Body of pancreas (tissue), 4 donors: Measurements from ENCODE around the gene AATF. TPM values are rescaled to one million over a fixed set of nuclear protein-coding genes. Genes with fewer than 3 reads are reported as not detected.

Source experiments
- ATAC-seq: fragments of 150-250 bp; one replicate; pipeline ENCODE4 v1.9.1; 2016
- DNase-seq, 4 donors: peaks; one replicate each; pipeline ENCODE4 v3.0.0-alpha.2; 2019
- H3K27ac ChIP-seq, 4 donors: fragments of 200-600 bp; sonication (generic); 1 replicate in 3 of 4; 2 replicates in 1 of 4; pipeline versions ENCODE4 v1.5.1 to v1.6.1; 2016 to 2019; ENCODE audit warnings: mild to moderate bottlenecking in 1 of 4, mixed read lengths in 1 of 4, moderate library complexity in 1 of 4
- H3K27me3 ChIP-seq, 2 donors: fragments of 200-600 bp; sonication (generic); one replicate each; pipeline ENCODE4 v1.6.0; 2016; ENCODE audit warnings: mild to moderate bottlenecking in 1 of 2
- H3K36me3 ChIP-seq, 2 donors: fragments of 200-600 bp; sonication (generic); replicated peaks in 1 of 2; 2 replicates each; pipeline ENCODE4 v1.5.1; 2016; ENCODE audit warnings: low read depth in 2 of 2; ENCODE audit not compliant: insufficient read depth in 1 of 2
- H3K4me1 ChIP-seq: fragments of 200-600 bp; sonication (generic); one replicate; pipeline ENCODE4 v1.6.0; 2016
- H3K4me3 ChIP-seq, 2 donors: fragments of 200-600 bp; sonication (generic); 1 replicate in 1 of 2; 2 replicates in 1 of 2; pipeline ENCODE4 v1.5.1; 2016 to 2019
- H3K9me3 ChIP-seq, 3 donors: fragments of 200-600 bp; sonication (generic); 1 replicate in 2 of 3; 2 replicates in 1 of 3; pipeline ENCODE4 v1.5.1; 2016
- CTCF ChIP-seq, 7 experiments: fragments of 450-650 bp in 4 of 7; fragments of 200-600 bp in 3 of 7; sonication (generic) in 3 of 7; IDR thresholded peaks; one replicate each; pipeline ENCODE4 v1.5.1; 2016 to 2019; ENCODE audit warnings: antibody characterized with exemption in 7 of 7
- POLR2A ChIP-seq, 3 donors: fragments of 450-650 bp; IDR thresholded peaks; one replicate each; pipeline ENCODE4 v1.6.1; 2016; ENCODE audit warnings: antibody characterized with exemption in 3 of 3, mild to moderate bottlenecking in 2 of 3
- WGBS, 2 donors: methylation state at CpG; one replicate each; pipeline ENCODE4 v1.1.5; 2017; 5-methylcytosine and 5-hydroxymethylcytosine counted together
- intact Hi-C: fragments of 100-400 bp; cut with DNase I; formaldehyde crosslinking; loops from one replicate; pipeline ENCODE4 v1.15.1; 2023
- total RNA-seq, 2 donors: library from RNA; depleted of rRNA; stranded (reverse); fragments of >200 nt; gene quantifications; one replicate each; pipeline ENCODE4 v1.1.0, GENCODE V29; 2016

AATF gene
- total RNA-seq, 2 donors from 2014 or later: 16.5 to 28.3 TPM

GRCh38 chr17:36919407-36919968, 29.3 kb upstream of the AATF start:
- no peaks in the 10 kb centered on the region for H3K36me3 ChIP-seq
- H3K4me3 ChIP-seq: no peak overlapping the region
- no peak overlapping the region for H3K27ac ChIP-seq
- no peaks in the 10 kb centered on the region for H3K27me3 ChIP-seq
- intact Hi-C loops: no loop called here
- no peak for ATAC-seq
- H3K9me3 ChIP-seq: no peaks in the 10 kb centered on the region
- H3K4me1 ChIP-seq: no peaks in the 10 kb centered on the region
- WGBS, 2 donors: 64 to 76% methylated on average over 7 of the region's 7 CpGs
- no peak for DNase-seq
- TF ChIP-seq CTCF (IDR thresholded peaks at IDR 0.05): no peak
- no peak for TF ChIP-seq POLR2A (IDR thresholded peaks at IDR 0.05)

GRCh38 chr17:36920032-36921005, 28.4 kb upstream of the AATF start:
- TF ChIP-seq POLR2A (IDR thresholded peaks at IDR 0.05) (no peak), CTCF (IDR thresholded peaks at IDR 0.05) (no peak)
- Histone ChIP-seq H3K4me1 (no peaks in the 10 kb centered on the region), H3K9me3 (no peaks in the 10 kb centered on the region), H3K36me3 (no peaks in the 10 kb centered on the region), H3K27me3 (no peaks in the 10 kb centered on the region), H3K4me3 (no peak overlapping the region), H3K27ac (no peak overlapping the region)
- no peak for DNase-seq
- no peak for ATAC-seq
- WGBS, 2 donors: 32 to 39% methylated on average over 16 to 18 of the region's 18 CpGs
- intact Hi-C loops: no loop called here

GRCh38 chr17:36921095-36921851, 27.5 kb upstream of the AATF start:
- ATAC-seq: no peak
- H3K27me3 ChIP-seq: no peaks in the 10 kb centered on the region
- no peaks in the 10 kb centered on the region for H3K4me1 ChIP-seq
- no peak for TF ChIP-seq POLR2A (IDR thresholded peaks at IDR 0.05)
- no peak for TF ChIP-seq CTCF (IDR thresholded peaks at IDR 0.05)
- WGBS, 2 donors: 78 to 80% methylated on average over 4 to 7 of the region's 7 CpGs
- intact Hi-C loops: no loop called here
- H3K27ac ChIP-seq: no peak overlapping the region
- no peak overlapping the region for H3K4me3 ChIP-seq
- DNase-seq: no peak
- H3K9me3 ChIP-seq: no peaks in the 10 kb centered on the region
- H3K36me3 ChIP-seq: no peaks in the 10 kb centered on the region

- H3K9me3 ChIP-seq: no peaks in the 10 kb centered on the region
- H3K4me1 ChIP-seq: no peaks in the 10 kb centered on the region
- H3K27ac ChIP-seq: no peak overlapping the region
- H3K4me3 ChIP-seq: no peak overlapping the region
- no peak for ATAC-seq
- intact Hi-C loops: no loop called here
- DNase-seq: no peak
- TF ChIP-seq POLR2A (IDR thresholded peaks at IDR 0.05) (no peak), CTCF (IDR thresholded peaks at IDR 0.05) (no peak)
- no peaks in the 10 kb centered on the region for H3K36me3 ChIP-seq
- peaks cover 0 to 1% of the 10 kb centered on the region in 2 donors for H3K27me3 ChIP-seq
These were observed 26.6 kb upstream of the AATF start for GRCh38 chr17:36922175-36922574.
